PC-9 (cell line): ENCODE measurements around the gene SPATS2L.

ENCODE experiments used
- CTCF ChIP-seq: fragments of 200-600 bp; sonication (generic); conservative IDR thresholded peaks from 2 replicates; pipeline ENCODE4 v1.6.1; 2017; ENCODE audit warnings: mixed run types, antibody characterized with exemption, mild to moderate bottlenecking, moderate library complexity
- EZH2 ChIP-seq: fragments of 200-600 bp; sonication (generic); IDR thresholded peaks from 2 replicates; pipeline ENCODE4 v1.8.0; 2017; ENCODE audit warnings: antibody characterized with exemption, low read depth

GRCh38 chr2:200450288-200450687, 143.8 kb downstream of the SPATS2L start:
- TF ChIP-seq CTCF (no peak), EZH2 (no peak)
